Smooth muscle cell of the brain vasculature (primary cell): ENCODE data around the gene CRTAP.
"Not testable (repeated sequence)": the region's sequence is repeated elsewhere in the genome, so short reads cannot be mapped to it uniquely, and the experiment has no call there.

ENCODE experiments used
- DNase-seq: peaks from one replicate; pipeline ENCODE4 v3.0.0-alpha.2; 2012; ENCODE audit warnings: low read depth, low spot score

CRTAP gene

GRCh38 chr3:33139996-33140395 lies 26.2 kb downstream of the CRTAP start:
- no peak for DNase-seq

- DNase-seq: peak; percentile 35
These were observed 27.2 kb downstream of the CRTAP start for GRCh38 chr3:33141006-33141405.

GRCh38 chr3:33144433-33144832 lies 30.6 kb downstream of the CRTAP start:
- DNase-seq: no peak

GRCh38 chr3:33145221-33145900 lies 31.5 kb downstream of the CRTAP start:
- DNase-seq: peak; percentile 89

GRCh38 chr3:33145901-33146580 lies 32.2 kb downstream of the CRTAP start:
- DNase-seq: peak; percentile 85

- peak; percentile 85 for DNase-seq
These were observed 33.1 kb downstream of the CRTAP start for GRCh38 chr3:33146791-33147445.

GRCh38 chr3:33149342-33149741 lies 35.5 kb downstream of the CRTAP start:
- no peak for DNase-seq

GRCh38 chr3:33152363-33153360 lies 38.8 kb downstream of the CRTAP start:
- DNase-seq: no peak

- DNase-seq: no peak
These were observed 40.0 kb downstream of the CRTAP start for GRCh38 chr3:33153782-33154181.

GRCh38 chr3:33155301-33155700 lies 41.5 kb downstream of the CRTAP start:
- no peak for DNase-seq

- no peak for DNase-seq
These were observed 45.4 kb downstream of the CRTAP start for GRCh38 chr3:33159234-33159633.

GRCh38 chr3:33159981-33160380 lies 46.2 kb downstream of the CRTAP start:
- DNase-seq: no peak

- DNase-seq: not testable (repeated sequence)
These were observed 48.8 kb downstream of the CRTAP start for GRCh38 chr3:33162621-33163020.

- DNase-seq: no peak
These were observed 51.6 kb downstream of the CRTAP start for GRCh38 chr3:33165372-33165771.

GRCh38 chr3:33166095-33166494 lies 52.3 kb downstream of the CRTAP start:
- no peak for DNase-seq

- no peak for DNase-seq
These were observed 53.5 kb downstream of the CRTAP start for GRCh38 chr3:33167284-33167683.

- DNase-seq: peak; percentile 73
These were observed 54.0 kb downstream of the CRTAP start for GRCh38 chr3:33167716-33168336.

- no peak for DNase-seq
These were observed 56.7 kb downstream of the CRTAP start for GRCh38 chr3:33170531-33170930.

- no peak for DNase-seq
These were observed 57.8 kb downstream of the CRTAP start for GRCh38 chr3:33171580-33171979.

- DNase-seq: no peak
These were observed 59.3 kb downstream of the CRTAP start for GRCh38 chr3:33173103-33173502.

- DNase-seq: no peak
These were observed 59.9 kb downstream of the CRTAP start for GRCh38 chr3:33173672-33174071.
